Measurements from ENCODE around the gene NPAS3.

DNA sequence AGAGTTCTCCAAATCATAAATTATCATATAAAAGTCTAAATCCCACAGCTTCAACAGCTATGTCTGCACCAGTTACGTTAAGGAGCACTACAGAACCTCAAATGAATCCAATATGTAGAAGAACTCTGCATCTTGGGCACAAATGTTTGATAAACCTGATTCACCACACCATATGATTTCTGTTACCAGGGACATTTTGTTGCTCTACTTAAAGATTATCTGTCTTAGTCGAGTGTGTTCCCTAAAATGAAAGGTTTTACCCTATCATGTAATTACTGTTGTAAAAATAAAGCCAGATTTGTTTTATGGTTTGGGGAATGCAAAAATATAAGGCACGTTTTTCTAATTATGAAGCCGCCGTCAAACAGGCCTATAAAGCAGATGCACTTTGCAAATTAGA, 649.1 kb downstream of the NPAS3 start:
- TF ChIP-seq, protein P1, sequence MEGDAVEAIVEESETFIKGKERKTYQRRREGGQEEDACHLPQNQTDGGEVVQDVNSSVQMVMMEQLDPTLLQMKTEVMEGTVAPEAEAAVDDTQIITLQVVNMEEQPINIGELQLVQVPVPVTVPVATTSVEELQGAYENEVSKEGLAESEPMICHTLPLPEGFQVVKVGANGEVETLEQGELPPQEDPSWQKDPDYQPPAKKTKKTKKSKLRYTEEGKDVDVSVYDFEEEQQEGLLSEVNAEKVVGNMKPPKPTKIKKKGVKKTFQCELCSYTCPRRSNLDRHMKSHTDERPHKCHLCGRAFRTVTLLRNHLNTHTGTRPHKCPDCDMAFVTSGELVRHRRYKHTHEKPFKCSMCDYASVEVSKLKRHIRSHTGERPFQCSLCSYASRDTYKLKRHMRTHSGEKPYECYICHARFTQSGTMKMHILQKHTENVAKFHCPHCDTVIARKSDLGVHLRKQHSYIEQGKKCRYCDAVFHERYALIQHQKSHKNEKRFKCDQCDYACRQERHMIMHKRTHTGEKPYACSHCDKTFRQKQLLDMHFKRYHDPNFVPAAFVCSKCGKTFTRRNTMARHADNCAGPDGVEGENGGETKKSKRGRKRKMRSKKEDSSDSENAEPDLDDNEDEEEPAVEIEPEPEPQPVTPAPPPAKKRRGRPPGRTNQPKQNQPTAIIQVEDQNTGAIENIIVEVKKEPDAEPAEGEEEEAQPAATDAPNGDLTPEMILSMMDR (IDR thresholded peaks at IDR 0.05; ENCODE audit: control extremely low read depth in 1 of 3, insufficient read depth in 1 of 3, low read depth in 1 of 3, low read length in 3 of 3), result no peak
- TF ChIP-seq KDM1A (IDR thresholded peaks at IDR 0.05; ENCODE audit: borderline replicate concordance, low read length) (no peak), EP300 (IDR thresholded peaks at IDR 0.05; ENCODE audit: borderline replicate concordance in 1 of 2, low read depth in 2 of 2, low read length in 2 of 2) (no peak), POLR2A (IDR thresholded peaks at IDR 0.05; ENCODE audit: control extremely low read depth in 1 of 2, low read depth in 2 of 2, low read length in 2 of 2) (no peak), EZH2 (IDR thresholded peaks at IDR 0.05; ENCODE audit: low read depth, low read length, severe bottlenecking) (no peak), JUND (IDR thresholded peaks at IDR 0.05; ENCODE audit: low read length) (no peak), POLR2AphosphoS5 (IDR thresholded peaks at IDR 0.05; ENCODE audit: low read depth, low read length) (no peak), CHD1 (IDR thresholded peaks at IDR 0.05; ENCODE audit: low read depth, low read length) (no peak), RAD21 (IDR thresholded peaks at IDR 0.05 in 1 of 2, conservative IDR thresholded peaks at IDR 0.05 in 1 of 2; ENCODE audit: low read depth in 2 of 2, low read length in 2 of 2) (no peak), TAF1 (IDR thresholded peaks at IDR 0.05; ENCODE audit: low read depth, low read length) (no peak), CEBPB (IDR thresholded peaks at IDR 0.05; ENCODE audit: low read depth, low read length) (no peak)
- TF ChIP-seq, protein P2, sequence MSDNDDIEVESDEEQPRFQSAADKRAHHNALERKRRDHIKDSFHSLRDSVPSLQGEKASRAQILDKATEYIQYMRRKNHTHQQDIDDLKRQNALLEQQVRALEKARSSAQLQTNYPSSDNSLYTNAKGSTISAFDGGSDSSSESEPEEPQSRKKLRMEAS (IDR thresholded peaks at IDR 0.05), result no peak
- TF ChIP-seq, protein P3, sequence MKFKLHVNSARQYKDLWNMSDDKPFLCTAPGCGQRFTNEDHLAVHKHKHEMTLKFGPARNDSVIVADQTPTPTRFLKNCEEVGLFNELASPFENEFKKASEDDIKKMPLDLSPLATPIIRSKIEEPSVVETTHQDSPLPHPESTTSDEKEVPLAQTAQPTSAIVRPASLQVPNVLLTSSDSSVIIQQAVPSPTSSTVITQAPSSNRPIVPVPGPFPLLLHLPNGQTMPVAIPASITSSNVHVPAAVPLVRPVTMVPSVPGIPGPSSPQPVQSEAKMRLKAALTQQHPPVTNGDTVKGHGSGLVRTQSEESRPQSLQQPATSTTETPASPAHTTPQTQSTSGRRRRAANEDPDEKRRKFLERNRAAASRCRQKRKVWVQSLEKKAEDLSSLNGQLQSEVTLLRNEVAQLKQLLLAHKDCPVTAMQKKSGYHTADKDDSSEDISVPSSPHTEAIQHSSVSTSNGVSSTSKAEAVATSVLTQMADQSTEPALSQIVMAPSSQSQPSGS (IDR thresholded peaks at IDR 0.05; ENCODE audit: low read length), result no peak

Data from H1 (cell line).